PC-3 (cell line): ENCODE data around the gene PSG5. TPM values are rescaled to one million over a fixed set of nuclear protein-coding genes. Genes with fewer than 3 reads are reported as not detected.
"Not testable (repeated sequence)": the region's sequence is repeated elsewhere in the genome, so short reads cannot be mapped to it uniquely, and the experiment has no call there.

Experiments used
- ATAC-seq: fragments of 200-7000 bp; cut with Tn5 transposase; 2 replicates; pipeline ENCODE4 v1.9.1; 2020; ENCODE audit warnings: mild to moderate bottlenecking, moderate library complexity
- BruUV-seq: library from RNA; stranded (reverse); fragments of 400-500 nt; replicated peaks from 2 replicates; lab custom pipeline; 2021; lab: Mats Ljungman, UMichigan
- CTCF ChIA-PET: fragments of 300-600 bp; sonication (Branson Sonifier 250); formaldehyde crosslinking; loops from one replicate; lab custom pipeline; 2022; ENCODE audit warnings: antibody characterized with exemption; lab: Charles Lee
- POLR2A ChIA-PET: fragments of 300-600 bp; sonication (Branson Sonifier 250); formaldehyde crosslinking; loops from one replicate; lab custom pipeline; 2022; ENCODE audit warnings: antibody characterized with exemption; ENCODE audit not compliant: unreplicated experiment; lab: Charles Lee
- DNase-seq: peaks from one replicate; pipeline ENCODE4 v3.0.0-alpha.2; 2015
- H2AFZ ChIP-seq: fragments of 300-600 bp; sonication (generic); 2 replicates; pipeline ENCODE4 v1.6.0; 2016; ENCODE audit warnings: antibody characterized with exemption, low read length
- H3F3A ChIP-seq: fragments of 300-600 bp; sonication (generic); one replicate; pipeline ENCODE4 v1.6.0; 2017; ENCODE audit warnings: antibody characterized with exemption, low read length, control low read depth, mild to moderate bottlenecking; ENCODE audit not compliant: unreplicated experiment
- H3K27ac ChIP-seq: fragments of 300-600 bp; sonication (generic); 2 replicates; pipeline ENCODE4 v1.5.1; 2016; ENCODE audit warnings: mild to moderate bottlenecking, low read length
- H3K27me3 ChIP-seq: fragments of 300-600 bp; sonication (generic); 2 replicates; pipeline ENCODE4 v1.6.1; 2016; ENCODE audit warnings: low read length, mixed read lengths
- H3K36me3 ChIP-seq: fragments of 300-600 bp; sonication (generic); 2 replicates; pipeline ENCODE4 v1.6.1; 2016; ENCODE audit warnings: low read depth, mixed run types, low read length, mixed read lengths
- H3K4me1 ChIP-seq: fragments of 300-600 bp; sonication (generic); 2 replicates; pipeline ENCODE4 v1.5.1; 2016; ENCODE audit warnings: low read length; ENCODE audit not compliant: insufficient read depth
- H3K4me2 ChIP-seq: fragments of 300-600 bp; sonication (generic); 2 replicates; pipeline ENCODE4 v1.6.0; 2016; ENCODE audit warnings: low read length
- H3K4me3 ChIP-seq: fragments of 300-600 bp; sonication (generic); 2 replicates; pipeline ENCODE4 v1.5.1; 2016; ENCODE audit warnings: mild to moderate bottlenecking, low read length, mixed read lengths
- H3K79me2 ChIP-seq: fragments of 300-600 bp; sonication (generic); 2 replicates; pipeline ENCODE4 v1.6.1; 2017; ENCODE audit warnings: low read length, mixed read lengths
- H3K9ac ChIP-seq: fragments of 300-600 bp; sonication (generic); 2 replicates; pipeline ENCODE4 v1.6.0; 2016; ENCODE audit warnings: mild to moderate bottlenecking, low read length
- H3K9me2 ChIP-seq: fragments of 300-600 bp; sonication (generic); replicated peaks from 2 replicates; pipeline ENCODE4 v1.6.1; 2016; ENCODE audit warnings: mixed run types, low read length, mixed read lengths
- H3K9me3 ChIP-seq: fragments of 300-600 bp; sonication (generic); 2 replicates; pipeline ENCODE4 v1.6.1; 2016; ENCODE audit warnings: low read length, mixed read lengths
- H4K20me1 ChIP-seq: fragments of 300-600 bp; sonication (generic); 2 replicates; pipeline ENCODE4 v1.6.1; 2016; ENCODE audit warnings: low read length, mixed read lengths
- EZH2 ChIP-seq: fragments of 300-600 bp; sonication (generic); IDR thresholded peaks from one replicate; pipeline ENCODE4 v1.6.1; 2017; ENCODE audit warnings: antibody characterized with exemption, mild to moderate bottlenecking, low read length; ENCODE audit not compliant: unreplicated experiment
- EZH2phosphoT487 ChIP-seq: fragments of 300-600 bp; sonication (generic); IDR thresholded peaks from 2 replicates; pipeline ENCODE4 v1.6.1; 2018; ENCODE audit warnings: mild to moderate bottlenecking, antibody characterized with exemption, low read length, borderline replicate concordance
- intact Hi-C: fragments of 100-400 bp; cut with micrococcal nuclease; formaldehyde crosslinking; loops from 2 replicates; pipeline ENCODE4 v1.9.0; 2023
- total RNA-seq: library from RNA; depleted of rRNA; stranded (reverse); fragments of >200 nt; gene quantifications from 2 replicates; pipeline ENCODE4 v1.2.3, GENCODE V29; 2014
- TF ChIP-seq, protein P1 (sequence below): fragments of 300-600 bp; sonication (generic); conservative IDR thresholded peaks from 2 replicates; pipeline ENCODE4 v1.5.1; 2017; ENCODE audit warnings: antibody characterized with exemption, low read depth, mild to moderate bottlenecking, low read length

Gene PSG5
- total RNA-seq, 1 experiment from 2014 or later: not detected

DNA sequence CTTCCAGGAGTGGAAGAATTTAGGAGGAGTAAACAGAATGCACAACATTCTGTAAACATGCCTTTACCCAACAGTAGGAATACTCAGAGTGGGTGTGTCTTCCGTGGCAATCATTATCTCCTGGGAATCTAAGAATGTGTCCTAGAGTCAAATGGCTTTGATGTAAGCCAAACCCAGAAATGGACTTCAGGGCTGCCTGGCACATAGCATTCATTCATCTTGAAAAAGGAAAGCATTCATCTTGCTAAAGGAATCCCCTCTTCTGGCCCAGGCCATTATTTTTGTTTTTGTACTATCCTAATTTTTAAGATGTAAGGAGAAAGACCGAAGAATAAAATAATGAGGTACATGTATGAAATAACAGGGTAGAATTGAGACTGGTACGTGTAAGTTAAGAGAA, 23.2 kb downstream of the PSG5 start:
- H3K36me3 ChIP-seq, H3K27me3 ChIP-seq, H3F3A ChIP-seq, H3K4me3 ChIP-seq, H3K79me2 ChIP-seq, intact Hi-C loops, DNase-seq, H3K9me3 ChIP-seq, H4K20me1 ChIP-seq, H2AFZ ChIP-seq, ATAC-seq, H3K9ac ChIP-seq, CTCF ChIA-PET, H3K9me2 ChIP-seq: not testable (repeated sequence)
- H3K27ac ChIP-seq: peak overlapping the region; percentile 74
- H3K4me1 ChIP-seq: peaks cover 22% of the 10 kb centered on the region
- POLR2A ChIA-PET: interaction anchor here (0.7 kb wide), 1 partner anchor 465 kb away, joined by 3 read pairs; no protein-coding TSS in a partner anchor
- H3K4me2 ChIP-seq: peak overlapping the region; percentile 51; the same call in 1 of the 2 replicates
- TSS peak; percentile 55 for BruUV-seq

DNA sequence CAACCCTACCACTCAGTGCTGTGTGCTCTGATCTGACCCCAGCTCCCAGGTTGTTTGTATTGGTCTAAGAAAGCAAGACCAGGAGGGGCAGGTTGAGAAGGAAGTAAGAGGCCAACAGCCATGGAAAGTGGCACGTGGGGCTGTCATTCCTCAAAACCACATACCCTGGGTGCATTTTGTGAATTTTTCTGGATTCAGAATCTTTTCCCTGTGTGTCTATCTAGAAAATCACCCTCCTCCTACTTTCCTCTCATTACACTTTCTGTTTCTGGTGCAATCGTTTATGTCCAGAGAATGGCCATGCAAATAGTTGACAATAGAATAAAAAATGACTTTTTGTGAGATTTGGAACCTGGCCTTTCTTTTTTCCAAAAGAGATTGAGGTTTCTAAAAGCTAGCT, 24.1 kb downstream of the PSG5 start:
- POLR2A ChIA-PET, H3K36me3 ChIP-seq, H3F3A ChIP-seq, H3K9me3 ChIP-seq, intact Hi-C loops, ATAC-seq, H2AFZ ChIP-seq, H4K20me1 ChIP-seq, H3K9me2 ChIP-seq, H3K9ac ChIP-seq, H3K4me3 ChIP-seq, CTCF ChIA-PET, H3K27me3 ChIP-seq, BruUV-seq, H3K79me2 ChIP-seq: not testable (repeated sequence)
- peak overlapping the region; percentile 83 for H3K27ac ChIP-seq
- peaks cover 22% of the 10 kb centered on the region for H3K4me1 ChIP-seq
- H3K4me2 ChIP-seq: peak overlapping the region; percentile 51; the same call in 1 of the 2 replicates
- DNase-seq: peak; percentile 19

DNA sequence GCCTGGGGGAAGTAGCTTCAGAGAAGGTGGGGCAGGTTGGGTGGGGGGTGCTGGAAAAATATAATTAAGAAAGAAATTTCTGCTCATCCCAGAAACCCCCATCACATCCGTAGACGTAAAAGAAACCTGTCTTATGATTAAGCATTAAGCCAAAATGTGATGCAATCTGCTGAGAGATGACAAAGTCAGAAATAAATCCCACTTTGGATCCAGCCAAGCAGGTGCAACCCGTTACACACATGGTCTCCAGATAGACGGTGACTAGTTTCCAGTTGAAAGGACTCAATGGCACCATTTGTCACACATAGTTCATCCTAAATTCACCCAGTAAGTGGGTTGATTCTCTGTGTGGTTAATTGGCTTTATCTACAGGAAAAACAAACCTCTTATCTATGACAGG, 34.1 kb downstream of the PSG5 start:
- Histone ChIP-seq H3K36me3 (no peaks in the 10 kb centered on the region), H3K4me1 (no peaks in the 10 kb centered on the region), H3K9me2 (no peaks in the 10 kb centered on the region), H4K20me1 (no peaks in the 10 kb centered on the region), H3K27me3 (no peaks in the 10 kb centered on the region), H3F3A (no peaks in the 10 kb centered on the region), H3K4me2 (no peak overlapping the region), H2AFZ (no peak overlapping the region), H3K9ac (no peak overlapping the region), H3K4me3 (no peak overlapping the region), H3K9me3 (no peaks in the 10 kb centered on the region), H3K79me2 (no peaks in the 10 kb centered on the region), H3K27ac (no peak overlapping the region)
- POLR2A ChIA-PET: no interaction called here
- intact Hi-C loops: no loop called here
- no TSS peak for BruUV-seq
- ATAC-seq (no peak), DNase-seq (peak; percentile 13)
- TF ChIP-seq EZH2phosphoT487 (no peak), EZH2 (no peak)
- TF ChIP-seq, protein P1, sequence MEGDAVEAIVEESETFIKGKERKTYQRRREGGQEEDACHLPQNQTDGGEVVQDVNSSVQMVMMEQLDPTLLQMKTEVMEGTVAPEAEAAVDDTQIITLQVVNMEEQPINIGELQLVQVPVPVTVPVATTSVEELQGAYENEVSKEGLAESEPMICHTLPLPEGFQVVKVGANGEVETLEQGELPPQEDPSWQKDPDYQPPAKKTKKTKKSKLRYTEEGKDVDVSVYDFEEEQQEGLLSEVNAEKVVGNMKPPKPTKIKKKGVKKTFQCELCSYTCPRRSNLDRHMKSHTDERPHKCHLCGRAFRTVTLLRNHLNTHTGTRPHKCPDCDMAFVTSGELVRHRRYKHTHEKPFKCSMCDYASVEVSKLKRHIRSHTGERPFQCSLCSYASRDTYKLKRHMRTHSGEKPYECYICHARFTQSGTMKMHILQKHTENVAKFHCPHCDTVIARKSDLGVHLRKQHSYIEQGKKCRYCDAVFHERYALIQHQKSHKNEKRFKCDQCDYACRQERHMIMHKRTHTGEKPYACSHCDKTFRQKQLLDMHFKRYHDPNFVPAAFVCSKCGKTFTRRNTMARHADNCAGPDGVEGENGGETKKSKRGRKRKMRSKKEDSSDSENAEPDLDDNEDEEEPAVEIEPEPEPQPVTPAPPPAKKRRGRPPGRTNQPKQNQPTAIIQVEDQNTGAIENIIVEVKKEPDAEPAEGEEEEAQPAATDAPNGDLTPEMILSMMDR: no peak
- CTCF ChIA-PET: no interaction called here

DNA sequence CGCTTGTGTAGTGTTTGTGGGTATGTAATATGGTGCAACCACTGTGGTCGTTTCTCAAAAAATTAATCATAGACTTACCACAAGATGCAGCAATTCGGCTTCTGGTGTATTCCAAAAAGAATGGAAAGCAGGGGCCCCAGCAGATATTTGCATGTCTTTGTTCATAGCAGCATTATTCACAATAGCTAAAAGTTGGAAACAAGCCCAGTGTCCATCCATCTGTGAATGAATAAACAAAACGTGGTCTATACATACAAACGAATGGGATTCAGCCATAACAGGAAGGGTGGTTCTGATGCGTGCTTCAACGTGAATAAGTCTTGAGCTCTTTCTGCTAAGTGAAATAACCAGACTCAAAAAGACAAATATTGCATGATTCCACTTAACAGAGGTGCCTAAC, 36.5 kb downstream of the PSG5 start:
- H3K9me3 ChIP-seq, H4K20me1 ChIP-seq, BruUV-seq, H3K9me2 ChIP-seq, POLR2A ChIA-PET, H3K27me3 ChIP-seq, H3F3A ChIP-seq, H3K9ac ChIP-seq, intact Hi-C loops, H3K36me3 ChIP-seq, H3K4me1 ChIP-seq, H2AFZ ChIP-seq, H3K4me3 ChIP-seq, H3K4me2 ChIP-seq, H3K79me2 ChIP-seq: not testable (repeated sequence)
- peak; percentile 82 for DNase-seq
- peak overlapping the region; percentile 41; the same call in 1 of the 2 replicates for H3K27ac ChIP-seq
- CTCF ChIA-PET: interaction anchor here (0.6 kb wide), 1 partner anchor 46 kb away, joined by 3 read pairs; no protein-coding TSS in a partner anchor
- ATAC-seq: peak; percentile 69
